ENCODE data around the gene CPSF7.

GRCh38 chr11:61429691-61430582 lies at the start of gene CPSF7, which contains the start of gene SDHAF2:
- TF ChIP-seq EZH2 (IDR thresholded peaks at IDR 0.05; ENCODE audit: insufficient read depth, poor library complexity, severe bottlenecking) (no peak), EZH2phosphoT487 (IDR thresholded peaks at IDR 0.05; ENCODE audit: insufficient read depth, low read depth) (no peak)
